ENCODE results near the gene POLE.
"Not testable (repeated sequence)": the region's sequence is repeated elsewhere in the genome, so short reads cannot be mapped to it uniquely, and the experiment has no call there.

POLE gene

DNA sequence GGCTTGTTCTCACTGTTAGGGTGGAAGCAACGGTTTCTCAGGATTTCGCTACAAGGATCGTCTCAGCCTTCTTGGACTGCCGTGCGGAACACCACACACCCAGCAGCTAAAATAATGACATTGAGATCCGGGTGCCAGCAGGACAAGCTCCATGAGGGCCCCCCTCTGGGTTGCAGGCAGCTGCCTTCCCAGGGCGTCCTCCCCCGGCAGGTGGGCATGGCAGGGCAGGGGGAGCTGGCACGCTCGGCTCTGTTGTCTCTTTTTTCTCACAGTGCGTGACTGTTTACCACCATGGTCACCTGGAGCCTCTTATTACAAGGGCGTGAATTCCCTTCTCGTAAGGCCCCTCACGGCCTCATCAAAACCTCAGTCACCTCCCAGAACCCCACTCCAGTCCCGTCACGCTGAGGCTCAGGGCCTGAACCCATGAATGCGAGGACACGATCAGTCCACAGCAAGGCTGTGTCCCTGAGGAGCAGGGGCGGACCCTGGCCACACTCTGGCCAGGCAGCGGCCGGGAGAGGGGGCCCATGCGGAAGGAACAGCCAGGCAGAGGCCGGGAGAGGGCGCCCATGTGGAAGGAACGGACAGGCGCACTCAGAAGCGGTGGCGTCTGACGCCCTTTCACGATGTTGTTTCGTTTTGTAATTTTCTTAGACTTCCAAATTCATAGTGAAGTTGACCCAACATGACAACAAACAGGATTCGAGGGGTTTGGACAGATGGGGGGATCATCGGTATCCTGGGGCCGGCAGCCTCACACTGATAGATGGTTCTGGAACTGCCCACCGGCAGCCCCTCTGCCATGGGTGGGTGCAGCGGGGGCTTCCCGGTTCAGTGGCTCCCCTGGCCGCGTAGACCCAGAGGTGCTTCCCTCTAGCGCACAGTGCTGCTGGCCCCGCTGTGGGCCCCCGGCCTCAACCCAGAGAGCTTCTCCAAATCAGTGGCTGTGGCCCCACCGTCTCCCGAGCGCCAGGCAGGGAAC, 86.8 kb downstream of the POLE start:
- TF ChIP-seq, protein P1, sequence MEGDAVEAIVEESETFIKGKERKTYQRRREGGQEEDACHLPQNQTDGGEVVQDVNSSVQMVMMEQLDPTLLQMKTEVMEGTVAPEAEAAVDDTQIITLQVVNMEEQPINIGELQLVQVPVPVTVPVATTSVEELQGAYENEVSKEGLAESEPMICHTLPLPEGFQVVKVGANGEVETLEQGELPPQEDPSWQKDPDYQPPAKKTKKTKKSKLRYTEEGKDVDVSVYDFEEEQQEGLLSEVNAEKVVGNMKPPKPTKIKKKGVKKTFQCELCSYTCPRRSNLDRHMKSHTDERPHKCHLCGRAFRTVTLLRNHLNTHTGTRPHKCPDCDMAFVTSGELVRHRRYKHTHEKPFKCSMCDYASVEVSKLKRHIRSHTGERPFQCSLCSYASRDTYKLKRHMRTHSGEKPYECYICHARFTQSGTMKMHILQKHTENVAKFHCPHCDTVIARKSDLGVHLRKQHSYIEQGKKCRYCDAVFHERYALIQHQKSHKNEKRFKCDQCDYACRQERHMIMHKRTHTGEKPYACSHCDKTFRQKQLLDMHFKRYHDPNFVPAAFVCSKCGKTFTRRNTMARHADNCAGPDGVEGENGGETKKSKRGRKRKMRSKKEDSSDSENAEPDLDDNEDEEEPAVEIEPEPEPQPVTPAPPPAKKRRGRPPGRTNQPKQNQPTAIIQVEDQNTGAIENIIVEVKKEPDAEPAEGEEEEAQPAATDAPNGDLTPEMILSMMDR (IDR thresholded peaks at IDR 0.05; ENCODE audit: low read depth, low read length, missing control alignments) = peak; percentile 30
- no peak for DNase-seq (ENCODE audit: low read depth)
- H3K4me3 ChIP-seq (ENCODE audit: low read depth, low read length) = peak overlapping the region; percentile 31

- DNase-seq (ENCODE audit: low read depth); H3K4me3 ChIP-seq (ENCODE audit: low read depth, low read length): not testable (repeated sequence)
Measured at GRCh38 chr12:132599502-132599901, 87.6 kb downstream of the POLE start.

DNA sequence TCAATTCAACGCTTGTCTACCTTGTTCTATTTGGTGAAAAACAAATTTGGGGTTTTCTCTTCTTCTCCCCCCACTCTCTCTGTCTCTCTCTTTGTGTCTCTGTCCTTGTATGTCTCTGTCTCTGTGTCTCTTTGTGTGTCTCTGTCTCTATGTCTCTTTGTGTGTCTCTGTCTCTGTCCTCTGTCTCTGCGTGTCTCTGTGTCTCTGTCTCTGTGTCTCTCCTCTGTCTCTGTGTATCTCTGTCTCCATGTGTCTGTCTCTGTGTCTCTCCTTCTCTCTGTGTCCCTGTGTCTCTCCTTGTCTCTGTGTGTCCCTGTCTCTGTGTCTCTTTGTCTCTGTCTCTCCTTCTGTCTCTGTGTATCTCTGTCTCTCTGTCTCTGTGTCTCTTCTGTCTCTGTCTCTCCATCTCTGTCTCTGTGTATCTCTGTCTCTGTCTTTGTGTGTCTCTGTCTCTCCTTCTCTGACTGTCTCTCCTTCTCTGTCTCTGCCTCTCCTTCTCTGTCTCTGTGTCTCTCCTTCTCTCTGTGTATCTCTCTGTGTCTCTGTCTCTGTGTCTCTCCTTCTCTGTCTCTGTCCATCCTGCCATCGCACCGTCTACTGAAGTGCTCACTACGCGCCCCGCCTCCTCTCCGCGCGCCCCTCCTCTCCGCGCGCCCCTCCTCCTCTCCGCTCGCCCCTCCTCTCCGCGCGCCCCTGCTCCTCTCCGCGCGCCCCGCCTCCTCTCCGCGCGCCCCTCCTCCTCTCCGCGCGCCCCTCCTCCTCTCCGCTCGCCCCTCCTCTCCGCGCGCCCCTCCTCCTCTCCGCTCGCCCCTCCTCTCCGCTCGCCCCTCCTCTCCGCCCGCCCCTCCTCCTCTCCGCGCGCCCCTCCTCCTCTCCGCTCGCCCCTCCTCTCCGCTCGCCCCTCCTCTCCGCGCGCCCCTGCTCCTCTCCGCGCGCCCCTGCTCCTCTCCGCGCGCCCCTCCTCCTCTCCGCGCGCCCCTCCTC, 89.5 kb downstream of the POLE start:
- no peak overlapping the region for H3K4me3 ChIP-seq (ENCODE audit: low read depth, low read length)
- DNase-seq (ENCODE audit: low read depth) = no peak
- TF ChIP-seq, protein P1 (IDR thresholded peaks at IDR 0.05; ENCODE audit: low read depth, low read length, missing control alignments) = no peak

DNA sequence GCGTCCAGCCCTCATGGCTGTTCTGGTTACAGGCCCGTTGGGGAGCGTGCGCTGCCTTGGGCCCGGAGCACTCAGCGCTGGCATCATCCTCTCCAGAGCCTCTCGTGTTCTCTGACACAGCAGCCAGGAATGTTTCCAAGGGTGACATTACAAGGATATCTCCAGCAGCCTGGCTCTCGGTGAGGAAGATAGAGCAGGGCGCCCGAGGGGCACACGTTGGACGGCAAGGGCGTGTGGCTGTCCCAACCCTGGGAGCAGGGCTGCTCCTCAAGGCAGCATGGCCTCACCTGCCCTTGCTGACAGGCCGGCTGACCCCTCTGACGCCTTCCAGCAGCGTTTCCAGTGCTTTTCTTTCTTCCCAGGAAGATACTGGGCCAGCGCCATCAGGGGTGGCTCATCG, 91.1 kb downstream of the POLE start:
- no peak for DNase-seq (ENCODE audit: low read depth)
- H3K4me3 ChIP-seq (ENCODE audit: low read depth, low read length) = no peak overlapping the region
- TF ChIP-seq, protein P1 (IDR thresholded peaks at IDR 0.05; ENCODE audit: low read depth, low read length, missing control alignments) = no peak

DNA sequence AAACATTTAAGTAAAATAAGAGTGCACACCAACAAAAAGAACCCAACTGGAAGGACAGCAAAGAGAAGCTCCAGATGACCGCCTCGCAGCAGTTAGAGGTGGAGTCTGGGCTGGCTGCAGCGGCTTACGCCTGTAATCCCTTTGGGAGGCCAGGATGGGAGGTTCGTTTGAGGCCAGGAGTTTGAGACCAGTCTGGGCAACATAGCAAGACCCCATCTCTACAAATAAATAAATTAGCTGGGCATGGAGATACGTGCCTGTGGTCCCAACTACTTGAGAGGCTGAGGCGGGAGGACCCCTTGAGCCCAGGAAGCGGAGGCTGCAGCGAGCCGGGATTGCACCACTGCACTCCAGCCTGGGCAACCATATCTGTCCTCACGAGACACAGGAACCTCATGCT, 92.0 kb downstream of the POLE start:
- H3K4me3 ChIP-seq (ENCODE audit: low read depth, low read length) = no peak overlapping the region
- no peak for DNase-seq (ENCODE audit: low read depth)
- TF ChIP-seq, protein P1 (IDR thresholded peaks at IDR 0.05; ENCODE audit: low read depth, low read length, missing control alignments) = no peak

DNA sequence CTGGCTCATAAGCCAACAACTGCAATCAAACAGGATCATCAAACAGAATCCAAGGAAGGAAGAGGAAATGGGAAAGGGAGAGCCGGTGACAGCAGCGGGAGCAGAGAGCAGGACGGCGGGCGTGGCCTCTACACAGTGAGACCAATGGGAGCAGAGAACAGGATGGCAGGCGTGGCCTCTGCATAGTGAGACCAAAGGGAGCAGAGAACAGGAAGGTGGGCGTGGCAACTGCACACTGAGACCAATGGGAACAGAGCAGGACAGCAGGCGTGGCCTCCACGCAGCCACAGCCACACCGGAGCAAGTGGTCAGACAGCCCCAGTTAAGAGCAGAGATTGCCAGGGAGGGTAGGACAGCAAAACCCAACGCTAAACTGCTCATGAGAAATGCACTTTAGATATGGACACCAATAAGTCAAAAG, 93.2 kb downstream of the POLE start:
- TF ChIP-seq, protein P1 (IDR thresholded peaks at IDR 0.05; ENCODE audit: low read depth, low read length, missing control alignments) = no peak
- no peak overlapping the region for H3K4me3 ChIP-seq (ENCODE audit: low read depth, low read length)
- DNase-seq (ENCODE audit: low read depth) = peak; percentile 25

- TF ChIP-seq, protein P1 (IDR thresholded peaks at IDR 0.05; ENCODE audit: low read depth, low read length, missing control alignments) = no peak
- no peak overlapping the region for H3K4me3 ChIP-seq (ENCODE audit: low read depth, low read length)
- DNase-seq (ENCODE audit: low read depth) = no peak
Measured at GRCh38 chr12:132593521-132593920, 93.6 kb downstream of the POLE start.

Measured in GM12864 (cell line).